ENCODE measurements around the gene ZNF22.
A peak's percentile ranks its signal among the peaks of the same experiment; 100 is the strongest.
"Not testable (repeated sequence)": the region's sequence is repeated elsewhere in the genome, so short reads cannot be mapped to it uniquely, and the experiment has no call there.

The ZNF22 gene

DNA sequence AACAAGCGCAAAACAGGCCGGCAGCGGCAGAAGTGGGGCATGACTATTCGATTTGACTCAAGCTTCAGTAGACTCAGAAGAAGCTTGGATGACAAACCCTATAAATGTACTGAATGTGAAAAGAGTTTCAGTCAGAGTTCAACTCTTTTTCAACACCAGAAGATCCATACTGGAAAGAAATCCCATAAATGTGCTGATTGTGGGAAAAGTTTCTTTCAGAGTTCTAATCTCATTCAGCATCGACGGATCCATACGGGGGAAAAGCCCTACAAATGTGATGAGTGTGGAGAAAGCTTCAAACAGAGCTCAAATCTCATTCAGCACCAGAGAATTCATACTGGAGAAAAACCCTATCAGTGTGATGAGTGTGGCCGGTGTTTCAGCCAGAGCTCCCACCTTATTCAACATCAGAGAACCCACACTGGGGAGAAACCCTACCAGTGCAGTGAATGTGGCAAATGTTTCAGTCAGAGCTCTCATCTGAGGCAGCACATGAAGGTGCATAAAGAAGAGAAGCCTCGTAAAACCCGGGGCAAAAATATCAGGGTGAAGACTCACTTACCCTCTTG lies 2.8 kb downstream of the ZNF22 start:
- peak overlapping the region; percentile 61 for H3K27ac Mint-ChIP-seq (ENCODE audit: low read depth)
- no peaks in the 10 kb centered on the region for H3K27me3 Mint-ChIP-seq
- no peak overlapping the region for H3K4me3 Mint-ChIP-seq
- DNase-seq (ENCODE audit: low spot score in 2 of 2): no peak
- peaks cover 27% of the 10 kb centered on the region for H3K36me3 Mint-ChIP-seq (ENCODE audit: insufficient read depth)
- H3K4me1 Mint-ChIP-seq: peaks cover 32% of the 10 kb centered on the region
- no peak for ATAC-seq (replicated peaks; ENCODE audit: extremely low read depth, poor library complexity, severe bottlenecking)
- no peaks in the 10 kb centered on the region for H3K9me3 Mint-ChIP-seq

GRCh38 chr10:45004661-45005060 lies 3.9 kb downstream of the ZNF22 start:
- H3K4me3 Mint-ChIP-seq: no peak overlapping the region
- H3K9me3 Mint-ChIP-seq: no peaks in the 10 kb centered on the region
- H3K27ac Mint-ChIP-seq (ENCODE audit: low read depth): no peak overlapping the region
- H3K4me1 Mint-ChIP-seq: peaks cover 30% of the 10 kb centered on the region
- ATAC-seq (replicated peaks; ENCODE audit: extremely low read depth, poor library complexity, severe bottlenecking) (no peak), DNase-seq (ENCODE audit: low spot score in 2 of 2) (no peak)
- peaks cover 25% of the 10 kb centered on the region for H3K36me3 Mint-ChIP-seq (ENCODE audit: insufficient read depth)
- H3K27me3 Mint-ChIP-seq: no peaks in the 10 kb centered on the region

DNA sequence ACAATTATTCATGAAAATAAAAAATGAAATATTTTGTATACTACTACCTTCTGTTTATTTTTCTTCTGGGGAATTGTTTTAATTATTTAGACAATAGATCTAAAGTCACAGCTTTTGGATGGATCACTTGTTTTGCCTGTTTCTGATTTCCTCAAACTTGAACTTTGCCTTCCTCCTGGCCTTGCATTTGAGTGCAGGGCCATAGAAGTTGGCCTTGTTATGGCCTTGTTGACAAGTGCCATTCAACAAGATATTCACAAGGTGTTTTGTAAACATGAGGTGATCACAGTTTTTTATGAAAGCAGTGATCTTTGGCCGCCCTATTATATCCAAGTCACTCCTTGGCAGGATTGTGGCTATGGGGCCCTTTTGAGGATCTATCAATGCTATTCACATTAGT lies 4.6 kb downstream of the ZNF22 start:
- ATAC-seq (replicated peaks; ENCODE audit: extremely low read depth, poor library complexity, severe bottlenecking): no peak
- H3K4me1 Mint-ChIP-seq: peaks cover 23% of the 10 kb centered on the region
- H3K4me3 Mint-ChIP-seq: no peak overlapping the region
- no peak overlapping the region for H3K27ac Mint-ChIP-seq (ENCODE audit: low read depth)
- peaks cover 23% of the 10 kb centered on the region for H3K36me3 Mint-ChIP-seq (ENCODE audit: insufficient read depth)
- no peaks in the 10 kb centered on the region for H3K9me3 Mint-ChIP-seq
- no peaks in the 10 kb centered on the region for H3K27me3 Mint-ChIP-seq
- DNase-seq (ENCODE audit: low spot score in 2 of 2): no peak

GRCh38 chr10:45006276-45007030 lies 5.7 kb downstream of the ZNF22 start:
- Mint-ChIP-seq H3K4me3 (no peak overlapping the region), H3K27ac (ENCODE audit: low read depth) (peak overlapping the region; percentile 64), H3K27me3 (no peaks in the 10 kb centered on the region), H3K36me3 (ENCODE audit: insufficient read depth) (peaks cover 19% of the 10 kb centered on the region), H3K4me1 (peaks cover 17% of the 10 kb centered on the region), H3K9me3 (no peaks in the 10 kb centered on the region)
- DNase-seq (ENCODE audit: low spot score in 2 of 2) (no peak), ATAC-seq (replicated peaks; ENCODE audit: extremely low read depth, poor library complexity, severe bottlenecking) (no peak)

GRCh38 chr10:45008524-45009161 lies 7.9 kb downstream of the ZNF22 start:
- Mint-ChIP-seq H3K27me3 (no peaks in the 10 kb centered on the region), H3K9me3 (no peaks in the 10 kb centered on the region), H3K36me3 (ENCODE audit: insufficient read depth) (peaks cover 10% of the 10 kb centered on the region), H3K4me1 (peaks cover 4% of the 10 kb centered on the region), H3K4me3 (no peak overlapping the region), H3K27ac (ENCODE audit: low read depth) (no peak overlapping the region)
- ATAC-seq (replicated peaks; ENCODE audit: extremely low read depth, poor library complexity, severe bottlenecking) (peak; percentile 58), DNase-seq (ENCODE audit: low spot score in 2 of 2) (no peak)

- DNase-seq (ENCODE audit: low spot score in 2 of 2); H3K9me3 Mint-ChIP-seq; H3K27me3 Mint-ChIP-seq; H3K36me3 Mint-ChIP-seq (ENCODE audit: insufficient read depth); ATAC-seq (replicated peaks; ENCODE audit: extremely low read depth, poor library complexity, severe bottlenecking); H3K4me3 Mint-ChIP-seq; H3K4me1 Mint-ChIP-seq; H3K27ac Mint-ChIP-seq (ENCODE audit: low read depth): not testable (repeated sequence)
Measured at GRCh38 chr10:45014557-45014956, 13.8 kb downstream of the ZNF22 start.

DNA sequence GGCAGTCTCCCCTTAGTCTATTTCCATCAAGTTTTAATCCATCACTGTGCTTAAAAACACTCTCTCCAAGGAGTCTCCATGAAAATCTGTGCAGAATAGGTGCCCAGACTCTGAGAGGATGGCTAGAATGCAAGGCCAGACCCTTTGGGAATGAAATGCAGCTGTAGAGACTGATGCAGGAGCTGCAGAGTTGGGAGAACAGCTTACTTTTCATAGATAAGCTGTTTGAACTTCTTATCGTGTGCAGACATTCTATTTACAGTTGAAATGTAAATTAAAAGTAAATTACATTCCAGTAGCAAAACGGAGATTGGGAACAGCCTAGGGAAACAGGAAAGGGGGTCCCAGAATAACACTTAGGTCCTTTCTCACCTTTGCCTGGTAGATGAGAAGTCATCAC lies 14.9 kb downstream of the ZNF22 start:
- H3K27ac Mint-ChIP-seq (ENCODE audit: low read depth): no peak overlapping the region
- ATAC-seq (replicated peaks; ENCODE audit: extremely low read depth, poor library complexity, severe bottlenecking) (no peak), DNase-seq (ENCODE audit: low spot score in 2 of 2) (no peak)
- no peaks in the 10 kb centered on the region for H3K27me3 Mint-ChIP-seq
- no peak overlapping the region for H3K4me3 Mint-ChIP-seq
- H3K36me3 Mint-ChIP-seq (ENCODE audit: insufficient read depth): no peaks in the 10 kb centered on the region
- no peaks in the 10 kb centered on the region for H3K9me3 Mint-ChIP-seq
- H3K4me1 Mint-ChIP-seq: no peaks in the 10 kb centered on the region

GRCh38 chr10:45023426-45023825 lies 22.7 kb downstream of the ZNF22 start:
- ATAC-seq (replicated peaks; ENCODE audit: extremely low read depth, poor library complexity, severe bottlenecking) (no peak), DNase-seq (ENCODE audit: low spot score in 2 of 2) (no peak)
- no peaks in the 10 kb centered on the region for H3K4me1 Mint-ChIP-seq
- no peak overlapping the region for H3K4me3 Mint-ChIP-seq
- peaks cover 10% of the 10 kb centered on the region for H3K27me3 Mint-ChIP-seq
- peaks cover 17% of the 10 kb centered on the region for H3K9me3 Mint-ChIP-seq
- H3K36me3 Mint-ChIP-seq (ENCODE audit: insufficient read depth): no peaks in the 10 kb centered on the region
- no peak overlapping the region for H3K27ac Mint-ChIP-seq (ENCODE audit: low read depth)

DNA sequence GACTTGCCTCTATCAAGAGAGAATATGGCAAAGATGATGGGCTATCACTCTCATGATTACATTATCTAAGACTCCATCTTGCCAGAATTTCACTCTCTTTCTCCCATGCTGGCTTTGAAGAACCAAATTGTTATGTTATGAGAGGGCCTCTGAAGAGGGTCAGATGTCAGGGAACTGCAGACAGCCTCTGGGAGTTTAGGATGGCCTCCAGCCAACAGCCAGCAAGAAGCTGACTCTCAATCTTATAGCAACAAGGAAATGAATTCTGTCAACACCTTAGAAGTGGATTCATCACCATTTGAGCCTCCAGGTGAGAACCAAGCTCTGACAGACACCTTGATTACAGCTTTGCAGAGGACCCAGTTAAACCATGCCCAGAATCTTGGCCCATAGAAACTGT lies 33.6 kb downstream of the ZNF22 start:
- H3K4me3 Mint-ChIP-seq: no peak overlapping the region
- peaks cover 42% of the 10 kb centered on the region for H3K27me3 Mint-ChIP-seq
- peaks cover 1% of the 10 kb centered on the region for H3K36me3 Mint-ChIP-seq (ENCODE audit: insufficient read depth)
- H3K4me1 Mint-ChIP-seq: no peaks in the 10 kb centered on the region
- no peak for DNase-seq (ENCODE audit: low spot score in 2 of 2)
- peaks cover 21% of the 10 kb centered on the region for H3K9me3 Mint-ChIP-seq
- H3K27ac Mint-ChIP-seq (ENCODE audit: low read depth): no peak overlapping the region
- no peak for ATAC-seq (replicated peaks; ENCODE audit: extremely low read depth, poor library complexity, severe bottlenecking)

- no peak for ATAC-seq (replicated peaks; ENCODE audit: extremely low read depth, poor library complexity, severe bottlenecking)
- H3K4me1 Mint-ChIP-seq: no peaks in the 10 kb centered on the region
Measured at GRCh38 chr10:45035673-45036072, 35.0 kb downstream of the ZNF22 start.

DNA sequence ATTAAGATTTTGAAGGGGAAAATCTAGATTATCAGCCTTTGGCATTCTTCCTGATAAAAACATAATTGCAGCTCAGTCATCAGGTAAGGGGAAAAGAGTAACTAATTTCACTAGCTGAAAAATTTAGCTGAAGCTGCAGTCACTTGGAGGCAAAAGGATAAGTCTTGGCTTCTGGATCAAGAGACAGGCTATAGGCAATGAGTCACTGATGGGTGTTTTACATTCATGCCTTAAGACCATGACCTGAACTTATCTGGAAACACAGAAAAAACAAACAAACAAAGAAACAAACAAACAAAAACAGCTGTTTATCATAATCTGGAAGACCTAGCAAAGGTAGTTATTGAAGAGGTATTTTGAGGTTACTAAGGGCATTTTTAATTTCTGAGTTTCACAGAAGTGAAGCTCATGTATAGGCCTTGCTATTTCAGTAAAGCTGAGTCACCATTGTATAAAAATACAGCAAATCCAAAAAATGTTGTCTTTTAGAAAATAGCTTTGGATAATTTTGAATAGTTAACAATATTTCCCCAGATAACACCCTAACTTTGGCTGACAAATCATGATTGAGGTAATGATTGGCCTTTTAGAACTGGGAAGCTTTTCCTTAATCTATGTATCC lies 40.3 kb downstream of the ZNF22 start:
- Mint-ChIP-seq H3K36me3 (ENCODE audit: insufficient read depth) (no peaks in the 10 kb centered on the region), H3K4me1 (no peaks in the 10 kb centered on the region), H3K4me3 (no peak overlapping the region), H3K27ac (ENCODE audit: low read depth) (no peak overlapping the region), H3K9me3 (no peaks in the 10 kb centered on the region), H3K27me3 (peaks cover 35% of the 10 kb centered on the region)
- DNase-seq (ENCODE audit: low spot score in 2 of 2) (no peak), ATAC-seq (replicated peaks; ENCODE audit: extremely low read depth, poor library complexity, severe bottlenecking) (no peak)

More at GRCh38 chr10:45035673-45036072, 35.0 kb downstream of the ZNF22 start:
- Mint-ChIP-seq H3K4me3 (no peak overlapping the region), H3K27me3 (peaks cover 42% of the 10 kb centered on the region), H3K9me3 (peaks cover 11% of the 10 kb centered on the region), H3K27ac (ENCODE audit: low read depth) (no peak overlapping the region), H3K36me3 (ENCODE audit: insufficient read depth) (peaks cover 1% of the 10 kb centered on the region)
- DNase-seq (ENCODE audit: low spot score in 2 of 2): no peak

DNA sequence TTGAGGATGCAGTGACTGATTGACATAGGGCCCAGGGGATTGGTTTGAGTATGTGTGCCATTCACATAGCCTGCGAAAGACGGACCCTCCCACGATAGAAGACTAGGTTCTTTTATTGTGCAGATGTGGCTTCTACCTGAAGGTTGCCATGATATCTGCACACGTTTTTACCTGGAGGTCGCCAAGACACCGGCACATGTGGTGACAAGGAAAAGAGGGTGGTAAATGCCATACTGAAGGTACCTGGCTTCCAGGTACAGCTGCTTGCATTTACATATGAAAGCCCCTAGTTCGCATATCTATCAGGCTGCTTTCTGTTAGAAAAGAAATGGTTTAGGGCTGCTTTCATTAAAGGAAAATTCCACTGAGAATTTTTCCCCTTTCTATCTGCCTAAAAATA lies 43.6 kb downstream of the ZNF22 start:
- no peaks in the 10 kb centered on the region for H3K4me1 Mint-ChIP-seq
- no peak overlapping the region for H3K27ac Mint-ChIP-seq (ENCODE audit: low read depth)
- no peak for ATAC-seq (replicated peaks; ENCODE audit: extremely low read depth, poor library complexity, severe bottlenecking)
- no peaks in the 10 kb centered on the region for H3K9me3 Mint-ChIP-seq
- H3K4me3 Mint-ChIP-seq: no peak overlapping the region
- peaks cover 24% of the 10 kb centered on the region for H3K27me3 Mint-ChIP-seq
- H3K36me3 Mint-ChIP-seq (ENCODE audit: insufficient read depth): no peaks in the 10 kb centered on the region
- no peak for DNase-seq (ENCODE audit: low spot score in 2 of 2)

Data from central memory CD8-positive, alpha-beta T cell (primary cell).